ENCODE measurements around the gene WASF2. TPM values are rescaled to one million over a fixed set of nuclear protein-coding genes. Genes with fewer than 3 reads are reported as not detected.

WASF2 gene
- total RNA-seq, 1 donor from 2014 or later = 35.0 TPM

DNA sequence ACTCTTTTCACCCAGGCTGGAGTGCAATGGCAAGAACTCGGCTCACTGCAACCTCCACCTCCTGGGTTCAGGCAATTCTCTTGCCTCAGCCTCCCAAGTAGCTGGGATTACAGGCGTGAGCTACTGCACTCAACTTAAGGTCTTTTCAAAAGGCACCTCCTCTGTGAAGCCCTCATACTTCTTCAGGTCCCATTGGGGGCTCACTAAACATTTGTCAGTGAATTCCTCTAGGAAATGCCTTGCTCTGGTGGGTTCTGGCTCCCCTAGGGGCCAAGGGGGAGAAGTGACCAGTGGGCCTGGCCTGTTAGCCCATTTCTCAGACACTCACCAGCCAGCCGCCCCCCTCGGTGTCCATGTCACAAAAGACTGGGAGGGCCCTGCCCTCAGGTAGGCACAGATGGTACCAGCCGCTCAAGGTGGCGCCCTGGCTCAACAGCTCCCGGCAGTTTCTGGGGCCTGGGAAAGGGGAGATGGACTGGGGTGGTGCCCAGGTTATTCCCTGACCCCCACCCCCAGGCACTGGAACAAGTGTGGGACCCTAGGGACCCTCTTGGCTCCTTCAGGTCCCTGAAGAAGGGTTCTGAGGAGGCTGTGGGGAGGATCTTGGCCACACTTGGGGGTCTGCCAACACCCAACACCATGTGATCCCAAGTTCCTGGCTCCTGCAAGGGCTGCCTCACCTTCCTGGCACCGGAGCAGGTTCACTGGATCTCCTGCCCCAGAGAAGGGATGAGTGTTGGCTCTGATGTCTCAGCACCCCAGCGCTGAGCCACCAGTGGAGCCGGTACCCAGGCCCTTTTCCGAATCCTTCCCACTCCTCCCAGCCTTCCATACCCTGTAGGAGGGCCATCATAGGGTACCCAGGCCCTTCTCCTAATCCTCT lies 116.9 kb downstream of the WASF2 start:
- no peaks in the 10 kb centered on the region for H3K36me3 Mint-ChIP-seq
- Histone ChIP-seq H3F3A (ENCODE audit: low read depth) (peaks cover 1% of the 10 kb centered on the region), H3K9me3 (ENCODE audit: low read depth) (no peaks in the 10 kb centered on the region), H3K9ac (no peak overlapping the region), H3K4me2 (no peak overlapping the region), H4K20me1 (ENCODE audit: low read depth) (no peaks in the 10 kb centered on the region), H2AFZ (replicated peaks) (no peak overlapping the region), H3K36me3 (no peaks in the 10 kb centered on the region), H3K79me2 (ENCODE audit: low read depth) (no peaks in the 10 kb centered on the region), H3K27ac (no peak overlapping the region), H3K4me3 (no peak overlapping the region), H3K27me3 (no peaks in the 10 kb centered on the region), H3K4me1 (no peaks in the 10 kb centered on the region)
- no peak overlapping the region for H3K4me3 Mint-ChIP-seq
- peaks cover 10% of the 10 kb centered on the region for H3K4me1 Mint-ChIP-seq
- DNase-seq (ENCODE audit: low spot score) = peak; percentile 50
- TF ChIP-seq, protein P1, sequence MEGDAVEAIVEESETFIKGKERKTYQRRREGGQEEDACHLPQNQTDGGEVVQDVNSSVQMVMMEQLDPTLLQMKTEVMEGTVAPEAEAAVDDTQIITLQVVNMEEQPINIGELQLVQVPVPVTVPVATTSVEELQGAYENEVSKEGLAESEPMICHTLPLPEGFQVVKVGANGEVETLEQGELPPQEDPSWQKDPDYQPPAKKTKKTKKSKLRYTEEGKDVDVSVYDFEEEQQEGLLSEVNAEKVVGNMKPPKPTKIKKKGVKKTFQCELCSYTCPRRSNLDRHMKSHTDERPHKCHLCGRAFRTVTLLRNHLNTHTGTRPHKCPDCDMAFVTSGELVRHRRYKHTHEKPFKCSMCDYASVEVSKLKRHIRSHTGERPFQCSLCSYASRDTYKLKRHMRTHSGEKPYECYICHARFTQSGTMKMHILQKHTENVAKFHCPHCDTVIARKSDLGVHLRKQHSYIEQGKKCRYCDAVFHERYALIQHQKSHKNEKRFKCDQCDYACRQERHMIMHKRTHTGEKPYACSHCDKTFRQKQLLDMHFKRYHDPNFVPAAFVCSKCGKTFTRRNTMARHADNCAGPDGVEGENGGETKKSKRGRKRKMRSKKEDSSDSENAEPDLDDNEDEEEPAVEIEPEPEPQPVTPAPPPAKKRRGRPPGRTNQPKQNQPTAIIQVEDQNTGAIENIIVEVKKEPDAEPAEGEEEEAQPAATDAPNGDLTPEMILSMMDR (IDR thresholded peaks at IDR 0.05) = peak; percentile 52
- no peak for TF ChIP-seq EZH2phosphoT487 (IDR thresholded peaks at IDR 0.05)
- no peak overlapping the region for H3K27ac Mint-ChIP-seq
- no peaks in the 10 kb centered on the region for H3K9me3 Mint-ChIP-seq
- peaks cover 11% of the 10 kb centered on the region for H3K27me3 Mint-ChIP-seq (ENCODE audit: insufficient read depth, low read depth)

DNA sequence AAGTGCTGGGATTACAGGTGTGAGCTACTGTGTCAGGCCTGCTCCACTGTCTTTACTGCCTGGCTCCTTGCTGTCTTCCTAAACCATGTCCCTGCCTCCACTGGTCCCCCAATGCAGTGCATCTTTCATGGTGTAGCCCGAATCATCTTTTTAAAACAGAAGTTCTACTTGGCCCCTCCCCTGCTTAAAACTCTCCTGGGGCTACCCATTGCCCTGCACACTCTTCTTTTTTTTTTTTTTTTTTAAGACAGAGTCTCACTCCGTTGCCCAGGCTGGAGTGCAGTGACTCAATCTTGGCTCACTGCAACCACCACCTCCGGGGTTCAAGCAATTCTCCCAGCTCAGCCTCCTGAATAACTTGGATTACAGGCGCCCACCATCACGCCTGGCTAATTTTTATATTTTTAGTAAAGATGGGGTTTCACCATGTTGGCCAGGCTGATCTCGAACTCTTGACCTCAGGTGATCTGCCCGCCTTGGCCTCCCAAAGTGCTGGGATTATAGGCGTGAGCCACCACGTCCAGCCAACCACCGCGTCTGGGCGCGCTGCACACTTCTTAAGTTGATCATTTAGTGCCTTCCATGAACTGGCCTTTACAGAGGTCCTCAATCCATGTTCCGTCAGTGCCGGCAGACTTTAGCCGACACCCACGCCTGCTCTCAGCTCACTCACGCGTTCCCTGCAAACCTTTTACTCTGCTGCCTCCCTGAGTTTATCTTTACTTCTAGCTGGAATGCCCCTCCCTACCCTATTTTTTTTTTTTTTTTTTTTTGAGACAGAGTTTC lies 117.8 kb downstream of the WASF2 start:
- Histone ChIP-seq H3K36me3 (no peaks in the 10 kb centered on the region), H3K9ac (no peak overlapping the region), H3F3A (ENCODE audit: low read depth) (peaks cover 10% of the 10 kb centered on the region), H3K4me1 (peaks cover 5% of the 10 kb centered on the region), H3K27ac (no peak overlapping the region), H3K4me3 (no peak overlapping the region), H3K79me2 (ENCODE audit: low read depth) (no peaks in the 10 kb centered on the region), H3K27me3 (no peaks in the 10 kb centered on the region), H2AFZ (replicated peaks) (no peak overlapping the region), H4K20me1 (ENCODE audit: low read depth) (no peaks in the 10 kb centered on the region), H3K9me3 (ENCODE audit: low read depth) (no peaks in the 10 kb centered on the region), H3K4me2 (no peak overlapping the region)
- no peak for DNase-seq (ENCODE audit: low spot score)
- Mint-ChIP-seq H3K27ac (peak overlapping the region; percentile 86), H3K4me1 (peaks cover 15% of the 10 kb centered on the region), H3K9me3 (no peaks in the 10 kb centered on the region), H3K27me3 (ENCODE audit: insufficient read depth, low read depth) (peaks cover 11% of the 10 kb centered on the region), H3K36me3 (no peaks in the 10 kb centered on the region), H3K4me3 (no peak overlapping the region)
- TF ChIP-seq EZH2 (IDR thresholded peaks at IDR 0.05) = no peak
- TF ChIP-seq EZH2phosphoT487 (IDR thresholded peaks at IDR 0.05) = no peak
- TF ChIP-seq, protein P1 (IDR thresholded peaks at IDR 0.05) = no peak

DNA sequence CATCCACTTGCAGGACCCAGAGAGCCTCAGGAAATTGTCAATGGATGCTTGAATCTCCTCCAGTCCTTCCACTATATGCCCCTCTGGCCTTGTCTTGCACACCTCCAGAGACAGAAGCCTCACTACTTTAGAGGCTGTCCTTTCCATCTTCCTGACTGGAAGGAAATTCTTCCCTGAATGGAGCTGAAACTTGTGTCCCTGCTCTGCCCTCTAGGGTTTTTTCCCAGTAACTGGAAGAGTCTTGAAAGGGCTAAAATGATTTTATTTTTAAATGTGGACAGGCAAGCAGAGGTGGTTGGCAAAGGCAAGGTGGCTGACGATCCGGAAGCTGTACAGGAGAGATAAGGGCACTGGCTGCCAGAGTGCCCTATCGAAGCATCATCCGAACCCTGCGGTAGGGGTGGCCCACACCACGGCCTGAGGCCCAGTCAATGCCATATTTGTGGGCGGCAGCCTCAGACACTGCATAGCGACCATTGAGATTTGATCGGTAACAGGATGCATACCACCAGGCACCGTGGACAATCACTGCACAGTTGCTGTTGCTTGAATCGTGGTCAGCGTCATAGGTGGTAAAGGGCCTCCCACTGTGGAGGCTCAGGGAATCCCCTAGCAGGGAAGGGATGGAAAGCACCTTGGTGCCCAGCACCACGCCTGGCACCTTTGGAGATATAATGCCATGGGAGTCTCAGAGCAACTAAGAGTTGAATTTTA lies 120.9 kb downstream of the WASF2 start:
- Histone ChIP-seq H3K4me2 (no peak overlapping the region), H3K27me3 (no peaks in the 10 kb centered on the region), H3K9ac (no peak overlapping the region), H3K27ac (no peak overlapping the region), H3K79me2 (ENCODE audit: low read depth) (no peaks in the 10 kb centered on the region), H4K20me1 (ENCODE audit: low read depth) (peaks cover 13% of the 10 kb centered on the region), H3K9me3 (ENCODE audit: low read depth) (no peaks in the 10 kb centered on the region), H3K4me1 (peaks cover 22% of the 10 kb centered on the region), H2AFZ (replicated peaks) (no peak overlapping the region), H3F3A (ENCODE audit: low read depth) (peaks cover 39% of the 10 kb centered on the region), H3K36me3 (no peaks in the 10 kb centered on the region), H3K4me3 (no peak overlapping the region)
- Mint-ChIP-seq H3K4me3 (peak overlapping the region; percentile 31), H3K27ac (peak overlapping the region; percentile 76), H3K27me3 (ENCODE audit: insufficient read depth, low read depth) (peaks cover 14% of the 10 kb centered on the region), H3K36me3 (no peaks in the 10 kb centered on the region), H3K9me3 (no peaks in the 10 kb centered on the region), H3K4me1 (peaks cover 36% of the 10 kb centered on the region)
- DNase-seq (ENCODE audit: low spot score) = no peak
- no peak for TF ChIP-seq EZH2 (IDR thresholded peaks at IDR 0.05)
- TF ChIP-seq, protein P1 (IDR thresholded peaks at IDR 0.05) = peak; percentile 33

All from neural progenitor cell (in vitro differentiated cells).